Activated T-cell treated with anti-CD3 and anti-CD28 coated beads for 4 hours (primary cell): Measurements from ENCODE around the gene C19orf67.
A peak's percentile ranks its signal among the peaks of the same experiment; 100 is the strongest.

Experiments
- DNase-seq: peaks from one replicate; pipeline ENCODE4 v3.0.0-alpha.2; 2020

C19orf67 gene

GRCh38 chr19:14085309-14085995, at the start of gene C19orf67:
Gene C19orf67 (minus strand): TSS chr19:14085783. CDS start chr19:14085627, 156 bp downstream.
- no peak for DNase-seq

GRCh38 chr19:14135355-14135754, 49.8 kb upstream of the C19orf67 start:
- no peak for DNase-seq

- no peak for DNase-seq
Observed at GRCh38 chr19:14127929-14128509, 42.4 kb upstream of the C19orf67 start.

- no peak for DNase-seq
Observed at GRCh38 chr19:14127176-14127575, 41.6 kb upstream of the C19orf67 start.

- no peak for DNase-seq
Observed at GRCh38 chr19:14122924-14123323, 37.3 kb upstream of the C19orf67 start.

GRCh38 chr19:14120497-14120780, 34.9 kb upstream of the C19orf67 start:
- no peak for DNase-seq

GRCh38 chr19:14119644-14120496, 34.3 kb upstream of the C19orf67 start:
- no peak for DNase-seq

- DNase-seq = no peak
Observed at GRCh38 chr19:14119146-14119545, 33.6 kb upstream of the C19orf67 start.

GRCh38 chr19:14118165-14119051, 32.8 kb upstream of the C19orf67 start:
- no peak for DNase-seq

- DNase-seq = peak; percentile 94
Observed at GRCh38 chr19:14117668-14118164, 32.1 kb upstream of the C19orf67 start, which contains the start of gene PRKACA. Gene PRKACA (minus strand): TSS chr19:14117762. CDS start chr19:14117547, 215 bp downstream.

GRCh38 chr19:14116918-14117578, 31.5 kb upstream of the C19orf67 start:
- no peak for DNase-seq

GRCh38 chr19:14116525-14116917, 30.9 kb upstream of the C19orf67 start:
- no peak for DNase-seq

GRCh38 chr19:14115756-14116155, 30.2 kb upstream of the C19orf67 start:
- DNase-seq = no peak

GRCh38 chr19:14114854-14115253, 29.3 kb upstream of the C19orf67 start:
- peak; percentile 39 for DNase-seq

GRCh38 chr19:14114439-14114838, 28.9 kb upstream of the C19orf67 start:
- no peak for DNase-seq

- no peak for DNase-seq
Observed at GRCh38 chr19:14113762-14114414, 28.3 kb upstream of the C19orf67 start.

- DNase-seq = no peak
Observed at GRCh38 chr19:14112809-14113385, 27.3 kb upstream of the C19orf67 start.

GRCh38 chr19:14112051-14112808, 26.6 kb upstream of the C19orf67 start:
- no peak for DNase-seq

GRCh38 chr19:14111486-14111885, 25.9 kb upstream of the C19orf67 start:
- DNase-seq = no peak

GRCh38 chr19:14110650-14111049, 25.1 kb upstream of the C19orf67 start:
- no peak for DNase-seq
